Measurements from ENCODE around the gene CDH4.

GRCh38 chr20:61929561-61929960, 677.5 kb downstream of the CDH4 start:
- TF ChIP-seq CTCF (IDR thresholded peaks at IDR 0.05) (no peak), TCF7L2 (IDR thresholded peaks at IDR 0.05; ENCODE audit: low read depth, low read length) (no peak), POLR2AphosphoS5 (IDR thresholded peaks at IDR 0.05; ENCODE audit: low read depth, low read length) (no peak), REST (IDR thresholded peaks at IDR 0.05; ENCODE audit: insufficient read depth in 1 of 2, low read depth in 2 of 2, low read length in 1 of 2) (no peak), SIN3A (IDR thresholded peaks at IDR 0.05; ENCODE audit: borderline replicate concordance, insufficient read depth, low read depth, low read length) (no peak)
